Measurements from ENCODE around the gene CFAP299.

Gene CFAP299

GRCh38 chr4:80507077-80507476 lies 171.5 kb downstream of the CFAP299 start:
- TF ChIP-seq, protein P1, sequence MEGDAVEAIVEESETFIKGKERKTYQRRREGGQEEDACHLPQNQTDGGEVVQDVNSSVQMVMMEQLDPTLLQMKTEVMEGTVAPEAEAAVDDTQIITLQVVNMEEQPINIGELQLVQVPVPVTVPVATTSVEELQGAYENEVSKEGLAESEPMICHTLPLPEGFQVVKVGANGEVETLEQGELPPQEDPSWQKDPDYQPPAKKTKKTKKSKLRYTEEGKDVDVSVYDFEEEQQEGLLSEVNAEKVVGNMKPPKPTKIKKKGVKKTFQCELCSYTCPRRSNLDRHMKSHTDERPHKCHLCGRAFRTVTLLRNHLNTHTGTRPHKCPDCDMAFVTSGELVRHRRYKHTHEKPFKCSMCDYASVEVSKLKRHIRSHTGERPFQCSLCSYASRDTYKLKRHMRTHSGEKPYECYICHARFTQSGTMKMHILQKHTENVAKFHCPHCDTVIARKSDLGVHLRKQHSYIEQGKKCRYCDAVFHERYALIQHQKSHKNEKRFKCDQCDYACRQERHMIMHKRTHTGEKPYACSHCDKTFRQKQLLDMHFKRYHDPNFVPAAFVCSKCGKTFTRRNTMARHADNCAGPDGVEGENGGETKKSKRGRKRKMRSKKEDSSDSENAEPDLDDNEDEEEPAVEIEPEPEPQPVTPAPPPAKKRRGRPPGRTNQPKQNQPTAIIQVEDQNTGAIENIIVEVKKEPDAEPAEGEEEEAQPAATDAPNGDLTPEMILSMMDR (IDR thresholded peaks at IDR 0.05; ENCODE audit: insufficient read depth, missing control alignments): no peak
- no peak for DNase-seq (ENCODE audit: insufficient read length, low spot score)
- FAIRE-seq: no peak

GRCh38 chr4:80507507-80507906 lies 172.0 kb downstream of the CFAP299 start:
- no peak for FAIRE-seq
- TF ChIP-seq, protein P1 (IDR thresholded peaks at IDR 0.05; ENCODE audit: insufficient read depth, missing control alignments): no peak
- DNase-seq (ENCODE audit: insufficient read length, low spot score): no peak

- TF ChIP-seq, protein P1 (IDR thresholded peaks at IDR 0.05; ENCODE audit: insufficient read depth, missing control alignments): no peak
- FAIRE-seq (no peak), DNase-seq (ENCODE audit: insufficient read length, low spot score) (no peak)
Observed at GRCh38 chr4:80515496-80515895, 180.0 kb downstream of the CFAP299 start.

GRCh38 chr4:80521438-80521837 lies 185.9 kb downstream of the CFAP299 start:
- DNase-seq (ENCODE audit: insufficient read length, low spot score) (no peak), FAIRE-seq (no peak)
- TF ChIP-seq, protein P1 (IDR thresholded peaks at IDR 0.05; ENCODE audit: insufficient read depth, missing control alignments): no peak

- no peak for FAIRE-seq
- TF ChIP-seq, protein P1 (IDR thresholded peaks at IDR 0.05; ENCODE audit: insufficient read depth, missing control alignments): no peak
- no peak for DNase-seq (ENCODE audit: insufficient read length, low spot score)
Observed at GRCh38 chr4:80526697-80527096, 191.2 kb downstream of the CFAP299 start.

- DNase-seq (ENCODE audit: insufficient read length, low spot score) (no peak), FAIRE-seq (no peak)
Observed at GRCh38 chr4:80529026-80529425, 193.5 kb downstream of the CFAP299 start.

GRCh38 chr4:80532674-80533333 lies 197.3 kb downstream of the CFAP299 start:
- FAIRE-seq (no peak), DNase-seq (ENCODE audit: insufficient read length, low spot score) (no peak)
- TF ChIP-seq, protein P1 (IDR thresholded peaks at IDR 0.05; ENCODE audit: insufficient read depth, missing control alignments): no peak

More at GRCh38 chr4:80529026-80529425, 193.5 kb downstream of the CFAP299 start:
- TF ChIP-seq, protein P1 (IDR thresholded peaks at IDR 0.05; ENCODE audit: insufficient read depth, missing control alignments): no peak

Data from D721Med (cell line).